Measurements from ENCODE around the gene TFAP2E.

The TFAP2E gene

GRCh38 chr1:35589516-35590427 is 16.7 kb downstream of the TFAP2E start:
- Histone ChIP-seq H3K36me3 (ENCODE audit: control insufficient read depth in 1 of 2, insufficient read depth in 2 of 2, low read length in 2 of 2) (peaks cover 0 to 10% of the 10 kb centered on the region in 2 donors), H3K27me3 (ENCODE audit: low read depth, low read length) (no peaks in the 10 kb centered on the region), H3K27ac (ENCODE audit: low read length) (no peak overlapping the region), H3K4me3 (ENCODE audit: low read depth in 1 of 2, low read length in 2 of 2) (no peak overlapping the region), H3K4me1 (ENCODE audit: control insufficient read depth in 1 of 2, insufficient read depth in 2 of 2, low read length in 2 of 2) (no peaks in the 10 kb centered on the region), H3K9me3 (ENCODE audit: control insufficient read depth in 1 of 2, low read length in 2 of 2) (no peaks in the 10 kb centered on the region)

GRCh38 chr1:35590476-35591040 is 17.4 kb downstream of the TFAP2E start:
- H3K27ac ChIP-seq (ENCODE audit: low read length): no peak overlapping the region
- no peaks in the 10 kb centered on the region for H3K9me3 ChIP-seq (ENCODE audit: control insufficient read depth in 1 of 2, low read length in 2 of 2)
- H3K36me3 ChIP-seq (ENCODE audit: control insufficient read depth in 1 of 2, insufficient read depth in 2 of 2, low read length in 2 of 2): peaks cover 0 to 12% of the 10 kb centered on the region in 2 donors
- no peaks in the 10 kb centered on the region for H3K4me1 ChIP-seq (ENCODE audit: control insufficient read depth in 1 of 2, insufficient read depth in 2 of 2, low read length in 2 of 2)
- H3K4me3 ChIP-seq (ENCODE audit: low read depth in 1 of 2, low read length in 2 of 2): no peak overlapping the region
- no peaks in the 10 kb centered on the region for H3K27me3 ChIP-seq (ENCODE audit: low read depth, low read length)

GRCh38 chr1:35591211-35591610 is 18.1 kb downstream of the TFAP2E start:
- Histone ChIP-seq H3K27ac (ENCODE audit: low read length) (no peak overlapping the region), H3K4me3 (ENCODE audit: low read depth in 1 of 2, low read length in 2 of 2) (no peak overlapping the region), H3K36me3 (ENCODE audit: control insufficient read depth in 1 of 2, insufficient read depth in 2 of 2, low read length in 2 of 2) (peaks cover 0 to 15% of the 10 kb centered on the region in 2 donors), H3K4me1 (ENCODE audit: control insufficient read depth in 1 of 2, insufficient read depth in 2 of 2, low read length in 2 of 2) (no peaks in the 10 kb centered on the region), H3K9me3 (ENCODE audit: control insufficient read depth in 1 of 2, low read length in 2 of 2) (no peaks in the 10 kb centered on the region), H3K27me3 (ENCODE audit: low read depth, low read length) (no peaks in the 10 kb centered on the region)

- Histone ChIP-seq H3K4me3 (ENCODE audit: low read depth in 1 of 2, low read length in 2 of 2) (no peak overlapping the region), H3K9me3 (ENCODE audit: control insufficient read depth in 1 of 2, low read length in 2 of 2) (no peaks in the 10 kb centered on the region), H3K27ac (ENCODE audit: low read length) (no peak overlapping the region), H3K36me3 (ENCODE audit: control insufficient read depth in 1 of 2, insufficient read depth in 2 of 2, low read length in 2 of 2) (peaks cover 0 to 15% of the 10 kb centered on the region in 2 donors), H3K4me1 (ENCODE audit: control insufficient read depth in 1 of 2, insufficient read depth in 2 of 2, low read length in 2 of 2) (no peaks in the 10 kb centered on the region), H3K27me3 (ENCODE audit: low read depth, low read length) (no peaks in the 10 kb centered on the region)
Observed at GRCh38 chr1:35592991-35593769, 20.1 kb downstream of the TFAP2E start.

GRCh38 chr1:35594005-35594760 is 21.1 kb downstream of the TFAP2E start:
- Histone ChIP-seq H3K27me3 (ENCODE audit: low read depth, low read length) (no peaks in the 10 kb centered on the region), H3K27ac (ENCODE audit: low read length) (no peak overlapping the region), H3K4me1 (ENCODE audit: control insufficient read depth in 1 of 2, insufficient read depth in 2 of 2, low read length in 2 of 2) (no peaks in the 10 kb centered on the region), H3K9me3 (ENCODE audit: control insufficient read depth in 1 of 2, low read length in 2 of 2) (no peaks in the 10 kb centered on the region), H3K4me3 (ENCODE audit: low read depth in 1 of 2, low read length in 2 of 2) (no peak overlapping the region), H3K36me3 (ENCODE audit: control insufficient read depth in 1 of 2, insufficient read depth in 2 of 2, low read length in 2 of 2) (peaks cover 0 to 21% of the 10 kb centered on the region in 2 donors)

GRCh38 chr1:35595684-35596083 is 22.6 kb downstream of the TFAP2E start:
- Histone ChIP-seq H3K27me3 (ENCODE audit: low read depth, low read length) (no peaks in the 10 kb centered on the region), H3K4me3 (ENCODE audit: low read depth in 1 of 2, low read length in 2 of 2) (no peak overlapping the region), H3K4me1 (ENCODE audit: control insufficient read depth in 1 of 2, insufficient read depth in 2 of 2, low read length in 2 of 2) (no peaks in the 10 kb centered on the region), H3K27ac (ENCODE audit: low read length) (no peak overlapping the region), H3K36me3 (ENCODE audit: control insufficient read depth in 1 of 2, insufficient read depth in 2 of 2, low read length in 2 of 2) (peaks cover 0 to 30% of the 10 kb centered on the region in 2 donors), H3K9me3 (ENCODE audit: control insufficient read depth in 1 of 2, low read length in 2 of 2) (no peaks in the 10 kb centered on the region)

- H3K27me3 ChIP-seq (ENCODE audit: low read depth, low read length): no peaks in the 10 kb centered on the region
- peaks cover 9 to 40% of the 10 kb centered on the region in 2 donors for H3K36me3 ChIP-seq (ENCODE audit: control insufficient read depth in 1 of 2, insufficient read depth in 2 of 2, low read length in 2 of 2)
- no peak overlapping the region for H3K27ac ChIP-seq (ENCODE audit: low read length)
- H3K9me3 ChIP-seq (ENCODE audit: control insufficient read depth in 1 of 2, low read length in 2 of 2): no peaks in the 10 kb centered on the region
- no peaks in the 10 kb centered on the region for H3K4me1 ChIP-seq (ENCODE audit: control insufficient read depth in 1 of 2, insufficient read depth in 2 of 2, low read length in 2 of 2)
- no peak overlapping the region for H3K4me3 ChIP-seq (ENCODE audit: low read depth in 1 of 2, low read length in 2 of 2)
Observed at GRCh38 chr1:35597870-35598269, 24.8 kb downstream of the TFAP2E start.

- H3K4me1 ChIP-seq (ENCODE audit: control insufficient read depth in 1 of 2, insufficient read depth in 2 of 2, low read length in 2 of 2): no peaks in the 10 kb centered on the region
- no peaks in the 10 kb centered on the region for H3K9me3 ChIP-seq (ENCODE audit: control insufficient read depth in 1 of 2, low read length in 2 of 2)
- no peak overlapping the region for H3K4me3 ChIP-seq (ENCODE audit: low read depth in 1 of 2, low read length in 2 of 2)
- H3K27ac ChIP-seq (ENCODE audit: low read length): no peak overlapping the region
- peaks cover 16 to 51% of the 10 kb centered on the region in 2 donors for H3K36me3 ChIP-seq (ENCODE audit: control insufficient read depth in 1 of 2, insufficient read depth in 2 of 2, low read length in 2 of 2)
- H3K27me3 ChIP-seq (ENCODE audit: low read depth, low read length): no peaks in the 10 kb centered on the region
Observed at GRCh38 chr1:35598895-35599294, 25.8 kb downstream of the TFAP2E start.

GRCh38 chr1:35599411-35599810 is 26.3 kb downstream of the TFAP2E start:
- Histone ChIP-seq H3K4me1 (ENCODE audit: control insufficient read depth in 1 of 2, insufficient read depth in 2 of 2, low read length in 2 of 2) (no peaks in the 10 kb centered on the region), H3K4me3 (ENCODE audit: low read depth in 1 of 2, low read length in 2 of 2) (no peak overlapping the region), H3K27me3 (ENCODE audit: low read depth, low read length) (no peaks in the 10 kb centered on the region), H3K36me3 (ENCODE audit: control insufficient read depth in 1 of 2, insufficient read depth in 2 of 2, low read length in 2 of 2) (peaks cover 21 to 56% of the 10 kb centered on the region in 2 donors), H3K9me3 (ENCODE audit: control insufficient read depth in 1 of 2, low read length in 2 of 2) (no peaks in the 10 kb centered on the region), H3K27ac (ENCODE audit: low read length) (no peak overlapping the region)

- Histone ChIP-seq H3K4me1 (ENCODE audit: control insufficient read depth in 1 of 2, insufficient read depth in 2 of 2, low read length in 2 of 2) (no peaks in the 10 kb centered on the region), H3K27me3 (ENCODE audit: low read depth, low read length) (no peaks in the 10 kb centered on the region), H3K36me3 (ENCODE audit: control insufficient read depth in 1 of 2, insufficient read depth in 2 of 2, low read length in 2 of 2) (peaks cover 30 to 64% of the 10 kb centered on the region in 2 donors), H3K27ac (ENCODE audit: low read length) (no peak overlapping the region), H3K4me3 (ENCODE audit: low read depth in 1 of 2, low read length in 2 of 2) (no peak overlapping the region), H3K9me3 (ENCODE audit: control insufficient read depth in 1 of 2, low read length in 2 of 2) (no peaks in the 10 kb centered on the region)
Observed at GRCh38 chr1:35600593-35600992, 27.5 kb downstream of the TFAP2E start.

All from muscle layer of duodenum (tissue), 2 donors.